ENCODE data around the gene WDR11. TPM values are rescaled to one million over a fixed set of nuclear protein-coding genes. Genes with fewer than 3 reads are reported as not detected.

The WDR11 gene
- total RNA-seq, 1 experiment from 2014 or later = 48.3 TPM

DNA sequence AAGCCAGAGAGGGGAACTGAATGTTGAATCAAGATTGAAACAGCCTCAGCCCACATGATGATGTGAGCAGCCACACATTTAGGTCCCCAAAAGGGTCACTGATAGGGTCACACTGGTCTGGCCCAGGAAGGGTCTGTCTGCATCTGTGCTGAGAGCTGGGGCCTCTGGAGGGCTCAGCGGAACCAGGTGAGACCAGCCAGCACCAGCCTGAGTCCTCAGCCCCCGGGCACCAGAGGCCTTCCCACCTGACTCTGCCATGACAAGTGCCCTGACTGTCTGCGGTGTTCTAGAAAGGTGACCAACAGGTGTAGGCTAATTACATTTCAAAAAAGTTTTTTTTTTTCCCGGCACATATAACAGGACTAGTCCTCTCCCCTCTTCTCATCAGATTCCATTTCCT is 76.2 kb downstream of the WDR11 start:
- DNase-seq (ENCODE audit: low read depth, low spot score) (no peak), ATAC-seq (no peak)
- ChIA-PET CTCF (no interaction called here), RAD21 (ENCODE audit: low non-redundant PET in 1 of 2, low total read pairs in 2 of 2, uncharacterized antibody in 2 of 2, unreplicated experiment in 2 of 2) (no interaction called here), POLR2A (no interaction called here)
- H3K9me2 ChIP-seq (ENCODE audit: insufficient read depth) = no peaks in the 10 kb centered on the region
- H3K9ac ChIP-seq (ENCODE audit: low read length) = no peak overlapping the region
- TF ChIP-seq EGR1 (IDR thresholded peaks at IDR 0.05; ENCODE audit: low read depth) = no peak
- no peak for TF ChIP-seq ELF1 (IDR thresholded peaks at IDR 0.05; ENCODE audit: borderline replicate concordance, low read depth)
- no peak for TF ChIP-seq YY1 (IDR thresholded peaks at IDR 0.05; ENCODE audit: extremely low read depth, insufficient replicate concordance, low read depth, low read length)
- no peak for TF ChIP-seq SP1 (IDR thresholded peaks at IDR 0.05; ENCODE audit: low read depth)
- no peak for TF ChIP-seq SRF (IDR thresholded peaks at IDR 0.05; ENCODE audit: low read depth)
- TF ChIP-seq, protein P1, sequence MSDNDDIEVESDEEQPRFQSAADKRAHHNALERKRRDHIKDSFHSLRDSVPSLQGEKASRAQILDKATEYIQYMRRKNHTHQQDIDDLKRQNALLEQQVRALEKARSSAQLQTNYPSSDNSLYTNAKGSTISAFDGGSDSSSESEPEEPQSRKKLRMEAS (IDR thresholded peaks at IDR 0.05) = no peak
- no peak for TF ChIP-seq SIN3A (IDR thresholded peaks at IDR 0.05; ENCODE audit: low read depth)
- TF ChIP-seq, protein P2, sequence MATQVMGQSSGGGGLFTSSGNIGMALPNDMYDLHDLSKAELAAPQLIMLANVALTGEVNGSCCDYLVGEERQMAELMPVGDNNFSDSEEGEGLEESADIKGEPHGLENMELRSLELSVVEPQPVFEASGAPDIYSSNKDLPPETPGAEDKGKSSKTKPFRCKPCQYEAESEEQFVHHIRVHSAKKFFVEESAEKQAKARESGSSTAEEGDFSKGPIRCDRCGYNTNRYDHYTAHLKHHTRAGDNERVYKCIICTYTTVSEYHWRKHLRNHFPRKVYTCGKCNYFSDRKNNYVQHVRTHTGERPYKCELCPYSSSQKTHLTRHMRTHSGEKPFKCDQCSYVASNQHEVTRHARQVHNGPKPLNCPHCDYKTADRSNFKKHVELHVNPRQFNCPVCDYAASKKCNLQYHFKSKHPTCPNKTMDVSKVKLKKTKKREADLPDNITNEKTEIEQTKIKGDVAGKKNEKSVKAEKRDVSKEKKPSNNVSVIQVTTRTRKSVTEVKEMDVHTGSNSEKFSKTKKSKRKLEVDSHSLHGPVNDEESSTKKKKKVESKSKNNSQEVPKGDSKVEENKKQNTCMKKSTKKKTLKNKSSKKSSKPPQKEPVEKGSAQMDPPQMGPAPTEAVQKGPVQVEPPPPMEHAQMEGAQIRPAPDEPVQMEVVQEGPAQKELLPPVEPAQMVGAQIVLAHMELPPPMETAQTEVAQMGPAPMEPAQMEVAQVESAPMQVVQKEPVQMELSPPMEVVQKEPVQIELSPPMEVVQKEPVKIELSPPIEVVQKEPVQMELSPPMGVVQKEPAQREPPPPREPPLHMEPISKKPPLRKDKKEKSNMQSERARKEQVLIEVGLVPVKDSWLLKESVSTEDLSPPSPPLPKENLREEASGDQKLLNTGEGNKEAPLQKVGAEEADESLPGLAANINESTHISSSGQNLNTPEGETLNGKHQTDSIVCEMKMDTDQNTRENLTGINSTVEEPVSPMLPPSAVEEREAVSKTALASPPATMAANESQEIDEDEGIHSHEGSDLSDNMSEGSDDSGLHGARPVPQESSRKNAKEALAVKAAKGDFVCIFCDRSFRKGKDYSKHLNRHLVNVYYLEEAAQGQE (IDR thresholded peaks at IDR 0.05; ENCODE audit: low read depth) = no peak
- no peak for TF ChIP-seq EZH2phosphoT487 (IDR thresholded peaks at IDR 0.05; ENCODE audit: borderline replicate concordance)
- no peak for TF ChIP-seq FOSL1 (IDR thresholded peaks at IDR 0.05; ENCODE audit: low read depth)
- TF ChIP-seq RAD21 (IDR thresholded peaks at IDR 0.05; ENCODE audit: low read depth) = no peak
- TF ChIP-seq, protein P3, sequence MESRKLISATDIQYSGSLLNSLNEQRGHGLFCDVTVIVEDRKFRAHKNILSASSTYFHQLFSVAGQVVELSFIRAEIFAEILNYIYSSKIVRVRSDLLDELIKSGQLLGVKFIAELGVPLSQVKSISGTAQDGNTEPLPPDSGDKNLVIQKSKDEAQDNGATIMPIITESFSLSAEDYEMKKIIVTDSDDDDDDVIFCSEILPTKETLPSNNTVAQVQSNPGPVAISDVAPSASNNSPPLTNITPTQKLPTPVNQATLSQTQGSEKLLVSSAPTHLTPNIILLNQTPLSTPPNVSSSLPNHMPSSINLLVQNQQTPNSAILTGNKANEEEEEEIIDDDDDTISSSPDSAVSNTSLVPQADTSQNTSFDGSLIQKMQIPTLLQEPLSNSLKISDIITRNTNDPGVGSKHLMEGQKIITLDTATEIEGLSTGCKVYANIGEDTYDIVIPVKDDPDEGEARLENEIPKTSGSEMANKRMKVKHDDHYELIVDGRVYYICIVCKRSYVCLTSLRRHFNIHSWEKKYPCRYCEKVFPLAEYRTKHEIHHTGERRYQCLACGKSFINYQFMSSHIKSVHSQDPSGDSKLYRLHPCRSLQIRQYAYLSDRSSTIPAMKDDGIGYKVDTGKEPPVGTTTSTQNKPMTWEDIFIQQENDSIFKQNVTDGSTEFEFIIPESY (IDR thresholded peaks at IDR 0.05; ENCODE audit: extremely low read depth, insufficient replicate concordance, low read length) = no peak
- TF ChIP-seq ZFX (IDR thresholded peaks at IDR 0.05) = no peak
- no peak for TF ChIP-seq TCF7L2 (IDR thresholded peaks at IDR 0.05; ENCODE audit: borderline replicate concordance, extremely low read depth, insufficient read depth, insufficient read length)
- TF ChIP-seq, protein P4, sequence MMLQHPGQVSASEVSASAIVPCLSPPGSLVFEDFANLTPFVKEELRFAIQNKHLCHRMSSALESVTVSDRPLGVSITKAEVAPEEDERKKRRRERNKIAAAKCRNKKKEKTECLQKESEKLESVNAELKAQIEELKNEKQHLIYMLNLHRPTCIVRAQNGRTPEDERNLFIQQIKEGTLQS (IDR thresholded peaks at IDR 0.05) = no peak
- TF ChIP-seq POLR2A (IDR thresholded peaks at IDR 0.05; ENCODE audit: borderline replicate concordance, extremely low read depth, insufficient read depth, insufficient read length) = no peak
- no peak for TF ChIP-seq CBX3 (IDR thresholded peaks at IDR 0.05; ENCODE audit: low read depth)
- TF ChIP-seq, protein P5, sequence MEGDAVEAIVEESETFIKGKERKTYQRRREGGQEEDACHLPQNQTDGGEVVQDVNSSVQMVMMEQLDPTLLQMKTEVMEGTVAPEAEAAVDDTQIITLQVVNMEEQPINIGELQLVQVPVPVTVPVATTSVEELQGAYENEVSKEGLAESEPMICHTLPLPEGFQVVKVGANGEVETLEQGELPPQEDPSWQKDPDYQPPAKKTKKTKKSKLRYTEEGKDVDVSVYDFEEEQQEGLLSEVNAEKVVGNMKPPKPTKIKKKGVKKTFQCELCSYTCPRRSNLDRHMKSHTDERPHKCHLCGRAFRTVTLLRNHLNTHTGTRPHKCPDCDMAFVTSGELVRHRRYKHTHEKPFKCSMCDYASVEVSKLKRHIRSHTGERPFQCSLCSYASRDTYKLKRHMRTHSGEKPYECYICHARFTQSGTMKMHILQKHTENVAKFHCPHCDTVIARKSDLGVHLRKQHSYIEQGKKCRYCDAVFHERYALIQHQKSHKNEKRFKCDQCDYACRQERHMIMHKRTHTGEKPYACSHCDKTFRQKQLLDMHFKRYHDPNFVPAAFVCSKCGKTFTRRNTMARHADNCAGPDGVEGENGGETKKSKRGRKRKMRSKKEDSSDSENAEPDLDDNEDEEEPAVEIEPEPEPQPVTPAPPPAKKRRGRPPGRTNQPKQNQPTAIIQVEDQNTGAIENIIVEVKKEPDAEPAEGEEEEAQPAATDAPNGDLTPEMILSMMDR (IDR thresholded peaks at IDR 0.05 in 2 of 3, conservative IDR thresholded peaks at IDR 0.05 in 1 of 3; ENCODE audit: borderline replicate concordance in 1 of 3, insufficient read depth in 1 of 3, low read depth in 2 of 3, low read length in 2 of 3) = no peak
- TF ChIP-seq POLR2AphosphoS5 (IDR thresholded peaks at IDR 0.05; ENCODE audit: low read depth, low read length) = no peak
- no peak for TF ChIP-seq JUND (IDR thresholded peaks at IDR 0.05)
- intact Hi-C loops (cut with micrococcal nuclease) = no loop called here
- peaks cover 7% of the 10 kb centered on the region; the same call in 1 of the 2 replicates for H3K27me3 ChIP-seq (ENCODE audit: insufficient read depth, low read length)
- no peaks in the 10 kb centered on the region for H4K20me1 ChIP-seq (ENCODE audit: insufficient read depth)
- H3K79me2 ChIP-seq (ENCODE audit: insufficient read depth, low read length) = no peaks in the 10 kb centered on the region
- no peaks in the 10 kb centered on the region for H3K9me3 ChIP-seq (ENCODE audit: control insufficient read depth in 1 of 2, insufficient read depth in 1 of 2, low read depth in 1 of 2, low read length in 2 of 2)
- no peak overlapping the region for H3K4me2 ChIP-seq (ENCODE audit: low read length)
- no peak overlapping the region for H3K4me3 ChIP-seq (replicated peaks in 1 of 2; ENCODE audit: low read depth in 1 of 2, low read length in 2 of 2)
- H2AFZ ChIP-seq (ENCODE audit: low read depth, low read length, poor library complexity, severe bottlenecking) = no peak overlapping the region
- no peaks in the 10 kb centered on the region for H3K4me1 ChIP-seq (ENCODE audit: control insufficient read depth in 1 of 2, insufficient read depth in 2 of 2, low read length in 2 of 2)
- H3K27ac ChIP-seq (ENCODE audit: low read depth, low read length) = no peak overlapping the region
- no peaks in the 10 kb centered on the region for H3K36me3 ChIP-seq (ENCODE audit: control insufficient read depth in 1 of 2, insufficient read depth in 2 of 2, low read length in 2 of 2)
- no TSS peak for BruUV-seq (replicated peaks)

All from HCT116 (cell line).